ENCODE results near the gene DLK1.

Gene DLK1

DNA sequence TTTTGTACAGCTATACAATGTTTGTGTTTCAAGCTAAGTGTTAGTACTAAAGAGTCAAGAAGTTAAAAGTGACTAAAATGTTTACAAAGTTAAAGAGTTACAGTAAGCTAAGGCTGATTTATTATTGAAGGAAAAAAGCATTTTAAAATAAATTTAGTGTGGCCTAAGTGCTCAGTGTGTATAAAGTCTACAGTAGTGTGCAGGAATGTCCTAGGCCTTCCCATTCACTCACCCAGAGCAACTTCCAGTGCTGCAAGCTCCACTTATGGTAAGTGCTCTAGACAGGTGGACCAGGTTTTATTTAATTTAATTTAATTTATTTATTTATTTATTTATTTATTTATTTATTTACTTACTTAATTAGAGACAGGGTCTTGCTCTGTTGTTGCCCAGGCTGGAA, 19.6 kb downstream of the DLK1 start:
- no peak for DNase-seq
- in situ Hi-C loops (cut with HindIII; ENCODE audit: low pct_ligation_motif_present, low pct_unique_long_range_greater_than_20kb, low sequenced_read_pairs): no loop called here

GRCh38 chr14:100747021-100747586, 20.4 kb downstream of the DLK1 start:
- in situ Hi-C loops (cut with HindIII; ENCODE audit: low pct_ligation_motif_present, low pct_unique_long_range_greater_than_20kb, low sequenced_read_pairs): no loop called here
- DNase-seq: peak; percentile 69

GRCh38 chr14:100747736-100748135, 21.0 kb downstream of the DLK1 start:
- DNase-seq: no peak
- in situ Hi-C loops (cut with HindIII; ENCODE audit: low pct_ligation_motif_present, low pct_unique_long_range_greater_than_20kb, low sequenced_read_pairs): no loop called here

DNA sequence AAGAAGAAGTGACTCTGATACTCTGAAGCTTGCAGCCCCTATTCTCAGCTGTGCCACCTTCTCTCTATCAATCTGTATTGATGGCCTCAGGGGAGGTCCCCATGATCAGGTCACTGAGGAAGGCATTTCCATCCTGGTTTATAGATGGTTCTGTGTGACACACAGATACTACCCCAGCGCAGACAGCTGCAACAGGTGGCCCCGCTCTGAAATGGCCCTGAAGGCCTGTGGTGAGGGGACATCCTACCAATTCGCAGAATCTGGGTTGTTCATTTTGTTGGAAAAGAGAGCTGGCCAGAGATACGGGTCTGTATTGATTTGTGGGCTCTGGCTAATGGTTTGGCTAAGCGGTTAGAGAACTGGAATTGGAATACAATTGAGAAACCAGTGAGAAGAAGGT, 21.7 kb downstream of the DLK1 start:
- in situ Hi-C loops (cut with HindIII; ENCODE audit: low pct_ligation_motif_present, low pct_unique_long_range_greater_than_20kb, low sequenced_read_pairs): no loop called here

DNA sequence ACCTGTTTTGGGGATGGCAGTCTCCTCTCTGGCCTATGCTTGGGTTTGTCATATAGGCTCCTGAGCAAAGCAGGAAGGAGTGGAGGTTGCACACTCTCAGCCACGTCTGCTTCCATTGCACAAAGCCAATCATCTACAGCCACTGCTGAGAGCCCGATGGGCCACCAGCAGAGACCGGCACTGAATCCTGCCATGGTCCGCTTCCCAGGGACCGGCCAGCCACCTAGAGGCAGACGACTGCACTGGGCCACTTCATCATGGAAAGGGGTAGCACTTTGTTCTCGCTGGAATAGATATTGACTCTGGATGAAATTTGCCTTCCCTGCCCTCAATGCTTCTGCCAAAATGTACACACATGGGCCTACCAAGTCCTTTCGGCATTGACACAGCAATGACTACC, 22.3 kb downstream of the DLK1 start:
- DNase-seq: no peak
- in situ Hi-C loops (cut with HindIII; ENCODE audit: low pct_ligation_motif_present, low pct_unique_long_range_greater_than_20kb, low sequenced_read_pairs): no loop called here

More for the DNA sequence above, 21.7 kb downstream of the DLK1 start:
- DNase-seq: no peak

GRCh38 chr14:100749967-100750597, 23.4 kb downstream of the DLK1 start:
- no peak for DNase-seq
- in situ Hi-C loops (cut with HindIII; ENCODE audit: low pct_ligation_motif_present, low pct_unique_long_range_greater_than_20kb, low sequenced_read_pairs): no loop called here

- in situ Hi-C loops (cut with HindIII; ENCODE audit: low pct_ligation_motif_present, low pct_unique_long_range_greater_than_20kb, low sequenced_read_pairs): no loop called here
- DNase-seq: no peak
Observed at GRCh38 chr14:100750762-100751699, 24.3 kb downstream of the DLK1 start.

DNA sequence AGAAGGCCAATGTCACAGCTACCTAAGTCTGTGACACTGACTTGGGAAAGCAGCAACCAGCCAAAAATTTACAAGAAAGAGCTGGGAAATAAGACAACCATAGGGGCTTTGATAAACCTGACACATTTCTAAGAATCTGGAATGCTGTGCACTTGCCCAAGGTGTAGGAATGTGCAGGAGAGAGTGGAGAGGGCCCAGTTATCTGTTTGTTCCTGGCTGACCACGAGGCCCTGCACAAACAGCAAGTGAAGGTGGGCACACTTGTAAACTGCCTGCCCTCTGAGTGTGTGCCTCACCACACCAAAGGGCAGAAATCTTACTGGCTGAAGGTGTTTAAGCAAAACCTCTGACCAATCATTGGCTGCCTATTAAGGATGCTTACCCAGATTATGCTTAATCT, 27.3 kb downstream of the DLK1 start:
- DNase-seq: no peak
- in situ Hi-C loops (cut with HindIII; ENCODE audit: low pct_ligation_motif_present, low pct_unique_long_range_greater_than_20kb, low sequenced_read_pairs): no loop called here

- in situ Hi-C loops (cut with HindIII; ENCODE audit: low pct_ligation_motif_present, low pct_unique_long_range_greater_than_20kb, low sequenced_read_pairs): no loop called here
- no peak for DNase-seq
Observed at GRCh38 chr14:100755649-100756048, 29.0 kb downstream of the DLK1 start.

- in situ Hi-C loops (cut with HindIII; ENCODE audit: low pct_ligation_motif_present, low pct_unique_long_range_greater_than_20kb, low sequenced_read_pairs): no loop called here
- no peak for DNase-seq
Observed at GRCh38 chr14:100761481-100761880, 34.8 kb downstream of the DLK1 start.

- in situ Hi-C loops (cut with HindIII; ENCODE audit: low pct_ligation_motif_present, low pct_unique_long_range_greater_than_20kb, low sequenced_read_pairs): no loop called here
- DNase-seq: no peak
Observed at GRCh38 chr14:100762089-100762515, 35.4 kb downstream of the DLK1 start.

- in situ Hi-C loops (cut with HindIII; ENCODE audit: low pct_ligation_motif_present, low pct_unique_long_range_greater_than_20kb, low sequenced_read_pairs): no loop called here
Observed at GRCh38 chr14:100762901-100763300, 36.2 kb downstream of the DLK1 start.

GRCh38 chr14:100764471-100765115, 37.9 kb downstream of the DLK1 start:
- in situ Hi-C loops (cut with HindIII; ENCODE audit: low pct_ligation_motif_present, low pct_unique_long_range_greater_than_20kb, low sequenced_read_pairs): no loop called here
- no peak for DNase-seq

More at GRCh38 chr14:100762901-100763300, 36.2 kb downstream of the DLK1 start:
- DNase-seq: no peak

DNA sequence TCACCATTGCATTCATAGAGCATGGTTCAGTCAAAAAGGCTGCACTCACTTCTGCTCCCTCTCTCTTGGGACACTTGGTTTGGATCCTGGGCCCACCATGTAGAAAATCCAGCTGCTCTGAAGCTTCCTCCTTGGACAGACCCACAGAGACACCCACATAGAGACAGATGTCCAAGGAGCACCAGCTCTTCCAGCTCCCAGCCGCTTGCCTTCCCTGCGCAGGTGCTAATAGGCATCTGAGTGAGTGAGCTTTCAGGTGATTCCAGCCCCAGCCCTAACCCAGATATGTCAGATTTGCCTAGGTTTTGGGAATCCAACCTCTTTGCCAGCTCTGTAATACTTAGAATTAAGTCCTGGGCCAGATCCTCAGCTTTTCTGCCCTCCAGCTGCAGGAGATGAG, 38.6 kb downstream of the DLK1 start:
- DNase-seq: no peak
- in situ Hi-C loops (cut with HindIII; ENCODE audit: low pct_ligation_motif_present, low pct_unique_long_range_greater_than_20kb, low sequenced_read_pairs): no loop called here

GRCh38 chr14:100765991-100766390, 39.3 kb downstream of the DLK1 start:
- in situ Hi-C loops (cut with HindIII; ENCODE audit: low pct_ligation_motif_present, low pct_unique_long_range_greater_than_20kb, low sequenced_read_pairs): no loop called here
- no peak for DNase-seq

DNA sequence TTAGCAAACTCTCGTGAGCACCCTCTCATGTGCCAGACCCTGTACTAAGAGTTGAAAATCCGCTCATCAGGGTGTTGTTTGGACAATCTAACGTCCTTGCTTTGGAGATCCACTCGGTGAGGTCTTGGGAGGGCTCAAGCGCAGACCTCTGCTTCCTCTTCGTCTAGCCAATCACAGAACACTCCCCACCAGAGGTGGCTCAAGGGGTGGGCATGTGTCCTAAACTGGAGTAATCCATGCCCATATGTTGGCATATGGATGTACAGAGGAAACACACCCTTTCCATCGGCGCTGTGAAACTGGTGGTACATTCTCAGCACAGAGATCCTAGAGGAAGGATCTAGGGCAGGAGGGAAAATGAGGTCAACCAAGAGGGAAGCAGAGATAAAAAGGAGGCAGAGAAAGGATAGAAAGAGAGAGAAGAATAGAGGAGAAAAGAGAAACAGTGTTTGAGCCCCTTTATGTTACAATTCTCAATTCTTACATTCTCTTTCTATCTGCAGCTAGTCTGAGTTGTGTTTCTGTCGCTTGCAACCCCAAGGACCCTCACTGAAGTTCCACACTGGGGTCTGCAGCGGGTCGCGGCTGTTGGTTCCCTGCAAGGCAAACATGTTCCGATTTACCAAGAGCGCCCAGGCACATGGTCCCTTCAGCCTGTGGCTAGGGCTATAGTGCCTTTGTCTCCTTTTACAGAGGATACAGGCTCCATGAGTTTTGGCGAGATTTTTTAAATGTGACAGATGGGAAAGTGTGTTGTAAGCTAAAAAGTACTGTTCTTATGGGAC, 40.5 kb downstream of the DLK1 start:
- no peak for DNase-seq
- in situ Hi-C loops (cut with HindIII; ENCODE audit: low pct_ligation_motif_present, low pct_unique_long_range_greater_than_20kb, low sequenced_read_pairs): no loop called here

DNA sequence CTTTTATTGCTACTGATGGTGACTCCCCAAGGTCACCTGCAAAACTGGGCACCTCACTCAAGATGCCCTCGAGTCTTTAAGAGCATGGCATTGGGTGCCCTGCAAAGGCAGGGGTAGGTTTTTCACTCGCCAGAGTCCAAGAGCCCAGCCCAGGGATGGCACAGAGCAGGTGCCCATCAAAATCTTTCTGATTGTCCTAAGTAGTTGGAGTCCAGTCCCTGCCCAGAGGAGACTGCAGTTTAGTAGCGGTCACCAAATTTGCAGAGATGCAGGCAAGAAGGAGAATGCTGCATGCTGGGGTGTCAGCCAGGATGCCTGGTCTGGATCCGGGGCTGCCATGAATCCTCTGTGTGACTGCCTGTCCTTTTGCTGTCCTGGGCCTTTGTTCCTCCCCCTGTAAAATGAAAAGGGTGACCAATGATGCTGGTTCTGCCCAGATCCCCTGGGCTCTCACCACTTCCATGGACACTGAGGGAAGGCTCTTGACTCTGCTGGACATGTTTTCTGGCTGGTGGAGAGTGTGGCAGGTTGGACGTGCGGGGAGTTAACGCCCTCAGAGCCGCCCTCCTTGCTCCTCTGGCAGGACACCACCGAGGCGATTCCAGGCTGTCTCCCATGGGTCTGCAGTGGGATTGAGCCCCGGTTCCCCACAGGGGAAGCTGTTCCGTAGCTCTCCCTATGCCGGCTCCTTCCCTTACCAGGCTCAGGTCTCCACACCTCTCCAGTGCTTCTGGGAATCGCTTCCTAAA, 41.3 kb downstream of the DLK1 start:
- DNase-seq: no peak
- in situ Hi-C loops (cut with HindIII; ENCODE audit: low pct_ligation_motif_present, low pct_unique_long_range_greater_than_20kb, low sequenced_read_pairs): no loop called here

All from ACHN (cell line).